Activated CD4-positive, alpha-beta T cell treated with anti-CD3 and anti-CD28 coated beads for 24 hours (primary cell): ENCODE measurements around the gene NOVA1.
"Not testable (repeated sequence)": the region's sequence is repeated elsewhere in the genome, so short reads cannot be mapped to it uniquely, and the experiment has no call there.

Experiments
- DNase-seq, 2 donors: peaks; one replicate each; pipeline ENCODE4 v3.0.0-alpha.2; 2020; ENCODE audit warnings: low read depth in 2 of 2

The NOVA1 gene

GRCh38 chr14:26597589-26598080 lies at the start of gene NOVA1:
TSS of gene NOVA1 (minus strand) at chr14:26598033. CDS start at chr14:26597436, 597 bp downstream.
- DNase-seq: no peak

DNA sequence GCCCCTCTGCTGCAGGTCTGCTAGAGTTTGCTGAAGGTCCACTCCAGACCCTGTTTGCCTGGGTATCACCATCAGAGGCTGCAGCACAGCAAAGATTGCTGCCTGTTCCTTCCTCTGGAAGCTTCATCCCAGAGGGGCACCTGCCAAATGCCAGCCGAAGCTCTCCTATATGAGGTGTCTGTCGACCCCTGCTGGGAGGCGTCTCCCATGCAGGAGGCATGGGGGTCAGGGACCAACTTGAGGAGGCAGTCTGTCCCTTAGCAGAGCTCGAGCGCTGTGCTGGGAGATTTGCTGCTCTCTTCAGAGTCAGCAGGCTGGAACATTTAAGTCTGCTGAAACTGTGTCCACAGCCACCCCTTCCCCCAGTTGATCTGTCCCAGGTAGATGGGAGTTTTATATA lies 47.2 kb upstream of the NOVA1 start:
- not testable (repeated sequence) for DNase-seq

DNA sequence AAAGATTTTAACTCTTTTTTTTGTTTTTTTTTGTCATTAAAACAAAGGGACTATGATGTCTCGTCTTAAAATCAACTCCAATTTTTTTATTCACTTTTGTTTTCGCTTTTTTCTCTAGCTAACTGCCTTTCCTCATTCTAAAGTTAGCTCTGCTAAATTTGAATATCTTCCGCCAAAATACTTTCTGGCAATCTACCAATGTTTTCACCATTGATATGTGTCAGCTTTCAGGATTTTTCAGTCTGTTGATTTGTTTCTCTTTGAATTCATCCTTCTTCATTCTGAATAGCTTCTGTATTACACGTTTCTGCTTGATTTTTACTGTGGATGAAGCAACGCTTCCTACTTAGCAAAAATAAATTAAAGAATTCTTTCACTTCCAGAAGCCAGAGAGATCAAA lies 38.7 kb upstream of the NOVA1 start:
- no peak for DNase-seq

DNA sequence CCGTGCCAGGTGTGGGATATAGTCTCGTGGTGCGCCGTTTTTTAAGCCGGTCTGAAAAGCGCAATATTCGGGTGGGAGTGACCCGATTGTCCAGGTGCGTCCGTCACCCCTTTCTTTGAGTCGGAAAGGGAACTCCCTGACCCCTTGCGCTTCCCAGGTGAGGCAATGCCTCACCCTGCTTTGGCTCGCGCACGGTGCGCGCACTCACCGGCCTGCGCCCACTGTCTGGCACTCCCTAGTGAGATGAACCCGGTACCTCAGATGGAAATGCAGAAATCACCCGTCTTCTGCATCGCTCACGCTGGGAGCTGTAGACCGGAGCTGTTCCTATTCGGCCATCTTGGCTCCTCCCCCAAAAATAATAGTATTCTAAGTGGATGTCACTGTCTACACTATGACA lies 37.1 kb upstream of the NOVA1 start:
- DNase-seq: not testable (repeated sequence)

DNA sequence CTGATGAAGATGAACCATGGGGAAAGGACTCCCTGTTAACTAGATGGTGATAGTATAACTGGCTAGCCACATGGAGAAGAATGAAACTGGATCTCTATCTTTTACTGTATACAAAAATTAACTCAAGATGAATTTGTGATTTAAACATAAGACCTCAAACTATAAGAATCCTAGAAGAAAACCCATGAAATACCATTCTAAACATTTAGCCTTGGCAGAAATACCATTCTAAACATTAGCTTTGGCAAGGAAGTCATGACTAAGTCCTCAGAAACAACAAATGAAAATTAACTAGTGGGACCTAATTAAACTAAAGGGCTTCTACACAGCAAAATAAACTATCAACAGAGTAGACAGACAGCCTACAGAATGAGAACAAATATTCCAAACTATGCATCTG lies 28.4 kb upstream of the NOVA1 start:
- DNase-seq: no peak

- DNase-seq: no peak
Measured at GRCh38 chr14:26622611-26623010, 24.8 kb upstream of the NOVA1 start.

DNA sequence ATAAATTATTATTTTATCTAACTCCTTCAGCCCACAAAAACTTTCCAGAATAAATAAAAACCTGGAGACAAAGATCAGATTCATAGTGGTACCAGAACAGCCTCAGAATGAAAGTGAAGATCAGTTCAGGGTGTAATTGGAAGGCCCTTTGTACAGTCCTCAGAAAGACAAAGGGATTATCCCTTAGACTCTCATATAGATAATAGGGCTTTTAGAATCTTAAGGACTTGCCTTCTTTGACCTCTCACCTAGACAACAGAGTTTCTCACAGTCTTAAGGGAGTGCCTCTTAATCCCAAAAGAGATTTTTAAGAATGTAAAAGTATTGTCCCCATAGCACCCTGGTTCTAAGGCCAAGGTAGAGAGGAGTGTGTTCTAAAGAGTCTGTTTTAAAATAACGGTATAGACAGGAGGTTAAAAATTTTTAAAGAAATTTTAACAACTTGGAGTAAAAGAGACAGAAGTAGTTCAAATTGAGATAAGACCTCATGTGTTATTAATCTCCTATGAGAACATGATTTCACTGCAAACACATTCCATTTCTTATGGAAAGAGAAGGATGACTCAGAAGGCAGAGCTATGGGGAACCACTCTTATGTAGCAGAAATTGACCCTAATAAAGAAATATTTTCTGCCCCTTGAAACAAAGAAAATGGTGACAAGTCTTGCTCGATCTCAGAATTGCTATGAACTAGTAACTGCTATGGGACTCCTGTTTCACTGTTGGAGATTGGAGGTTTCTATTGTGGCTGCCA lies 24.2 kb upstream of the NOVA1 start:
- no peak for DNase-seq

- DNase-seq: no peak
Measured at GRCh38 chr14:26621364-26621763, 23.5 kb upstream of the NOVA1 start.

GRCh38 chr14:26611259-26611658 lies 13.4 kb upstream of the NOVA1 start:
- no peak for DNase-seq

DNA sequence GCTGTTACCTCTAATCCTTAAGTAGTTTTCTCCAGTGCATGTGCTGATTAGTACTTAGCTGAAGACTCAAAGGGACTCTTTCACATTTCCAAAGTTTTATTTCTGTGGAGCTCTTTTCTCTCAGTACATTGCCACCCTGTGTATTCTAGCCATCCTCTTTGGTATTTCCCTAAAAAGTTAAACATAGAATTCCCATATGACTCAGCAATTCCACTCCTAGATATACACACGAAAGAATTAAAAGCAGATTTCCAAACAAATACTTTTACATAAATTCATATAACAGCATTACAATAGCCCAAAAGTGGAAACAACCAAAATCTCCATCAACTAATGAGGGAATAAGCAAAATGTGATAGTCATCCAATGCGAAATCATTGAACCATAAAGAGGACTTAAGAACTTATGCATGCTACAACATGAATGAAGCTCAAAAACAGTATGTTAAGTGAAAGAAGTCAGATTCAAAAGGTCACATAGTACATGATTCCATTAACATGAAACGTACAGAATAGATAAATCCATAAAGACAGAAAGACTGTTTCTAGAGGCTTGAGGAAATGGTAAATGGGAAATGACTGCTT lies 9.0 kb upstream of the NOVA1 start:
- DNase-seq: no peak

- DNase-seq: no peak
Measured at GRCh38 chr14:26605602-26606001, 7.8 kb upstream of the NOVA1 start.

DNA sequence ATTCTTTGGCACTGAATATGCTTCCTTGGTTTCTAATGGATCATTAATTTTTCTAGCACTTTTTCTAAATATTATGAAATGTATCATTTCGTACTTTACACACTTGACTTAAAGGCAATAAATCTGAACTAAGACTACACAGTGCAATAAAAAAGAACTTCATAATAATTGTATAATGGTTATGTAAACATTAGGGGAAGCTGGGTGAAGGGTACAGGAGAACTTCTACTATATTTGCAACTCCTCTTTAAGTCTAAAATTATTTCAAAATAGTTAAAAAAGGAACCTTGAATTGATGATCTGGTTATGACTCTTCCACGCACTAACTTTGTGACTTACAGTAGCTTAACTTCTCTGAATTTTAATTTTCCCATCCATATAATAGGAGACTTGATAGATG lies 5.1 kb upstream of the NOVA1 start:
- DNase-seq: no peak

DNA sequence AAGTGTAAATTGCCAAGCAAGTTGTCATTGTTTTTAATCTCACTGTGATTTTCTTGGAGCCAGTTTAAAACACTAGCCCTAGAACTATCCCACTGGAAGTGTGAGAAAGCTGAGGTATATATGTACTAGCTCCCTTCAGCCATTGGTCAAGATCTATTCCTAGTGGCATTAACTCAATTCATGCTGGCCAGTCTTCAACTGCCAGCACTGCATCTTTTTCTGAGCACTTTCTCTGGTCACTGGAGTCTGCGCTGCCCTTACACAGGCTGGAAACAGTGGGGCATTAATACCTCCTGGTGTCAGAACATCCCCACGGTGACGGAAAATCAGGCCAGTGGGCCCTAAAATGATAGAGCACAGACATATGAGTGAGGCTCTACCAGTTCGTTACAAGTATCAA lies 4.0 kb upstream of the NOVA1 start:
- no peak for DNase-seq

DNA sequence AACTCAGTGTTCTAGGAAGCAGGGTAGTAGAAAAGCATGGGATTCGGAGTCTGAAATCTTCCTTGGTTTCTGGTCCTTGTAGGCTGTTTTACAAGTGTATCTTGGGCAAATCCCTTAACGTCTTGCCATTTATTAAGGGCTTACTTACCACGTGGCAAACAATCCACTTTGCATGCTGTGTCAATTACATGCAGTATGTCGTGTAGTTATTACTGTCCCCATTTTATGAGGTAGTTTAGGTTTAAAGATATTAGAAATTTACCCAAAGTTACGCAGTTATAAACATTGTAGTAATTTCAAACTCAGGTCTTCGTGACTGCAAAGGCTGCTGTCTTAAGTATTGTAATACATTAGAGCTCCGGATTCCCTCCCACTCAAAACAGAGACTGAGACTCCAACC lies 1.5 kb upstream of the NOVA1 start:
- no peak for DNase-seq

DNA sequence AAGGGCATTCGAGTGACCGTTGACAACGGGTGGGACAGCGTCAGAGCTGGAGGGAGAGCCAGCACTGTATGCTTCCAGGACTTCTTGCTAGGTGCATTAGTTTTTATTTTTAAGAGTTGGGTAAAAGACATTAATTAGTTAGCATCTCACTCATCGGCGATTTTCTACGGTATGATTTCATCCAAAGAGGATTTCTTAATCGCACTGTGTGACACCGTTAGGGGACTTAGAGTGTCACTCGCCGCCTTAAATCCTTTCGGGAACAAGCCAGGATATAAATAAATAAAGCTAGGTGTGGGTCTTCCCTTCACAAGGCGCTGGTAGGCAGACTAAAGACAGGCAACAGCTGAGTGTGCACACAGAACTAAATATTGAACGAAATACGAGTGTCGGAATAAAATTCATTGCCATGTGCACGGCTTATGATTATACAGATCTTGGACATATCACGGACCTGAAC lies 869 bp upstream of the NOVA1 start:
- DNase-seq: no peak

DNA sequence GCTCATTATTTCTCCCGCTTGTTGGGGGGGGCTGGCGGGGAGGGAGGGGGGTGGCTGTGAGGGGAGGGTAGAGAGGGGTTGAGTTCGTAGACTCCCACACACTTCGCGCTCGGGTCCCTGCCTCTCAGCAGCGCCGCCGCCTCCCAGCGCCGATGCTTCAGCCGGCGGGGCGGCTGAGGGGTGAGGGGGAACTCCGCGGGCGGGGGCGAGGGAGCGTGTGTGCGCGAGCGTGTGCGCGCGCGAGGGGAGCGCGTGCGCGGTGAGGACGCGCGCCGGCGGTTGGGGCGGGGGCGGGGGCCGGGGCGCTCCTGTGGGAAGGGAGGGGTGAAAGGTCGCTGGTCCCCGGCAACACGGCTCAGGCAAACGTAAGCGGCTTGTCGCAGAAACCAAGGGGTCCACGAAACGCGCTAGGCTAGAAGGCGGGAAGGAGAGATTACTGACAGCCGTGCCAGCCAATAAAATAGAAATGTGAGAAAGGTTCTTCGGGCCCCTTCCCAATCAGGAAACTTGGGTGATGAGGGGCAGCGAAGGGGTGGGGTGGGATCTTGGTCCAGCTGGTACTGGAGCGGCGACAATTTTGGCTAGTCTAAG lies 343 bp upstream of the NOVA1 start:
- DNase-seq: no peak

DNA sequence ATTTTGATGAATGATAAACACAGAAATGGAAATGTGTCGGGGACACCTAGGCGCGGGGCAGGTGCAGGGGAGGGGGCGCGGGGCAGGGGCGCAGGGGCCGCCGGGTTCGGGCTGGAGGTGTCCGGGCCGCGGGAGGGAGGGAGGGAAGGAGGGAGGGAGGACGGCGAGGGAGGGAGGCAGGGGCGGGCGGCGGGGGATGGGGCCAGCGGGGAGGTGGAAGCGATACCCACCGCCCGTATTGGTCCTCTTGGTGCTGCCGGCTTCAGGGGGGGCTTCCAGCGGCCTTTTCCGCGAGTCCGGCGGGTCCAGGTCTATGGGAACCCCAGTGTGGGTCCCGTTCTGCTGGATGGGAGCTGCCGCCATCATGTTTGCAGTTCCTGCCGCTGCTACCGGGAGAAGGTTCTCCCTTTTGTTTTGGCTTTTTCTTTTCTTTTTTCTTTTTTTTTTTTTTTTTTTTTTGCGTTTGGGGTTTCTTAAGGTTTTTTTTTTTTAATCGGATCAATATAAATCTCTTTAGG lies 703 bp downstream of the NOVA1 start:
- no peak for DNase-seq

- no peak for DNase-seq
Measured at GRCh38 chr14:26596543-26597061, 1.2 kb downstream of the NOVA1 start.

DNA sequence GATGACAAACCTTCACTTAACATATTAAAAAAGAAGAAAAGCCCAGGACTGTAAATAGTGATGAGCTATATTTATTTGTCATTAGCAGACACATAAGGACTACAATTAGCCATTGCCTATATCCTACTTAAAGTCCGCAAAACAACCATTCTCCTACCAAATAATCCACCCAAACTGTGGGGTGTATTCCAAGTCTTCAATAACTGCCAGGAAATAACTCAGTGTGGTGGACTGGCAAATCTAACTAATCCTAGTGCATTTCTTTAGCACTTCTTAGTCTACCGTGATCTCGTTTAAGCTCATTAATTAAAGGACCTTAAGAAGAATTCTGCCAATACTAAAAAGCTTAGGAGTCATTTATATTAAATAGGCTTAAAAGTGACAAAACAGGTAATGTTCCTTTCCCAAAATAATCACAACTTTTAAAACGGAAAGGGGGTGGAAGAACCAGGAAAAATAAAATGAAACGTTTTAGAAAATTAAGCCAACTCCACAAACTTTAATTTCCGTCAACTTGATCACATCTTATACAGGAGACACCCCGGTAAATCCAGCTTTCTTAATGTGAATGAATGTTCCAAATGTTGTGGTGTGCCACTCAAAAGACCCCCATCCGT lies 1.8 kb downstream of the NOVA1 start:
- DNase-seq: no peak

- no peak for DNase-seq
Measured at GRCh38 chr14:26594756-26595545, 2.9 kb downstream of the NOVA1 start.

- no peak for DNase-seq
Measured at GRCh38 chr14:26594148-26594547, 3.7 kb downstream of the NOVA1 start.
